Measurements from ENCODE around the gene SMAD3. TPM values are rescaled to one million over a fixed set of nuclear protein-coding genes. Genes with fewer than 3 reads are reported as not detected.

Gene SMAD3
- total and polyA plus RNA-seq, 8 donors, result 30.9 to 53.6 (median 50.4) TPM

- H3K4me1 ChIP-seq, result no peaks in the 10 kb centered on the region
- H3K36me3 ChIP-seq, result peaks cover 0 to 57% of the 10 kb centered on the region in 2 donors
- no peaks in the 10 kb centered on the region for H3K9me3 ChIP-seq
- ATAC-seq, result no peak
- no peak for DNase-seq
- no peak for TF ChIP-seq CTCF (IDR thresholded peaks at IDR 0.05)
- no peaks in the 10 kb centered on the region for H3K27me3 ChIP-seq
- intact Hi-C loops (cut with DNase I), result no loop called here
- no peak overlapping the region for H3K4me3 ChIP-seq
- no peak overlapping the region for H3K27ac ChIP-seq
Measured at GRCh38 chr15:67207555-67208207, 142.3 kb downstream of the SMAD3 start.

GRCh38 chr15:67208396-67208795, 143.0 kb downstream of the SMAD3 start:
- Histone ChIP-seq H3K36me3 (peaks cover 0 to 50% of the 10 kb centered on the region in 2 donors), H3K27me3 (no peaks in the 10 kb centered on the region), H3K4me3 (no peak overlapping the region), H3K4me1 (no peaks in the 10 kb centered on the region), H3K9me3 (no peaks in the 10 kb centered on the region), H3K27ac (no peak overlapping the region)
- DNase-seq (no peak), ATAC-seq (no peak)
- intact Hi-C loops (cut with DNase I), result no loop called here
- TF ChIP-seq CTCF (IDR thresholded peaks at IDR 0.05), result no peak

- H3K36me3 ChIP-seq, result peaks cover 0 to 35% of the 10 kb centered on the region in 2 donors
- no peaks in the 10 kb centered on the region for H3K9me3 ChIP-seq
- no peak for DNase-seq
- ATAC-seq, result no peak
- TF ChIP-seq CTCF (IDR thresholded peaks at IDR 0.05), result no peak
- H3K27ac ChIP-seq, result no peak overlapping the region
- no peaks in the 10 kb centered on the region for H3K27me3 ChIP-seq
- H3K4me3 ChIP-seq, result no peak overlapping the region
- intact Hi-C loops (cut with DNase I), result no loop called here
- no peaks in the 10 kb centered on the region for H3K4me1 ChIP-seq
Measured at GRCh38 chr15:67210555-67211168, 145.3 kb downstream of the SMAD3 start.

GRCh38 chr15:67212684-67213367, 147.4 kb downstream of the SMAD3 start:
- no peak overlapping the region for H3K4me3 ChIP-seq
- H3K27ac ChIP-seq, result no peak overlapping the region
- no peak for ATAC-seq
- H3K36me3 ChIP-seq, result peaks cover 0 to 17% of the 10 kb centered on the region in 2 donors
- DNase-seq, result no peak
- H3K4me1 ChIP-seq, result no peaks in the 10 kb centered on the region
- no peak for TF ChIP-seq CTCF (IDR thresholded peaks at IDR 0.05)
- intact Hi-C loops (cut with DNase I), result no loop called here
- no peaks in the 10 kb centered on the region for H3K27me3 ChIP-seq
- no peaks in the 10 kb centered on the region for H3K9me3 ChIP-seq

- no peak for TF ChIP-seq CTCF (IDR thresholded peaks at IDR 0.05)
- no peak for DNase-seq
- peaks cover 0 to 6% of the 10 kb centered on the region in 2 donors for H3K36me3 ChIP-seq
- ATAC-seq, result no peak
- no peaks in the 10 kb centered on the region for H3K27me3 ChIP-seq
- H3K9me3 ChIP-seq, result no peaks in the 10 kb centered on the region
- no peaks in the 10 kb centered on the region for H3K4me1 ChIP-seq
- no peak overlapping the region for H3K4me3 ChIP-seq
- intact Hi-C loops (cut with DNase I), result no loop called here
- H3K27ac ChIP-seq, result no peak overlapping the region
Measured at GRCh38 chr15:67215102-67215501, 149.7 kb downstream of the SMAD3 start.

Measured in left lung (tissue), 10 donors.